DOHH2 (cell line): Measurements from ENCODE around the gene CHCHD3.

Experiments
- EZH2phosphoT487 ChIP-seq: fragments of 200-600 bp; sonication (generic); IDR thresholded peaks from 2 replicates; pipeline ENCODE4 v1.6.1; 2017; ENCODE audit warnings: borderline replicate concordance, mild to moderate bottlenecking, antibody characterized with exemption, low read length, moderate library complexity, mixed read lengths
- TF ChIP-seq, protein P1 (sequence below): fragments of 200-600 bp; sonication (generic); IDR thresholded peaks from one replicate; pipeline ENCODE4 v1.5.1; 2014; ENCODE audit warnings: antibody characterized with exemption, mild to moderate bottlenecking, low read depth, low read length; ENCODE audit not compliant: poor library complexity, severe bottlenecking

- TF ChIP-seq, protein P1, sequence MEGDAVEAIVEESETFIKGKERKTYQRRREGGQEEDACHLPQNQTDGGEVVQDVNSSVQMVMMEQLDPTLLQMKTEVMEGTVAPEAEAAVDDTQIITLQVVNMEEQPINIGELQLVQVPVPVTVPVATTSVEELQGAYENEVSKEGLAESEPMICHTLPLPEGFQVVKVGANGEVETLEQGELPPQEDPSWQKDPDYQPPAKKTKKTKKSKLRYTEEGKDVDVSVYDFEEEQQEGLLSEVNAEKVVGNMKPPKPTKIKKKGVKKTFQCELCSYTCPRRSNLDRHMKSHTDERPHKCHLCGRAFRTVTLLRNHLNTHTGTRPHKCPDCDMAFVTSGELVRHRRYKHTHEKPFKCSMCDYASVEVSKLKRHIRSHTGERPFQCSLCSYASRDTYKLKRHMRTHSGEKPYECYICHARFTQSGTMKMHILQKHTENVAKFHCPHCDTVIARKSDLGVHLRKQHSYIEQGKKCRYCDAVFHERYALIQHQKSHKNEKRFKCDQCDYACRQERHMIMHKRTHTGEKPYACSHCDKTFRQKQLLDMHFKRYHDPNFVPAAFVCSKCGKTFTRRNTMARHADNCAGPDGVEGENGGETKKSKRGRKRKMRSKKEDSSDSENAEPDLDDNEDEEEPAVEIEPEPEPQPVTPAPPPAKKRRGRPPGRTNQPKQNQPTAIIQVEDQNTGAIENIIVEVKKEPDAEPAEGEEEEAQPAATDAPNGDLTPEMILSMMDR, result no peak
- no peak for TF ChIP-seq EZH2phosphoT487
Measured at GRCh38 chr7:133060004-133060403, 21.9 kb downstream of the CHCHD3 start.
